HG03354 (cell line): Measurements from ENCODE around the gene HK1.
"Not testable (repeated sequence)": the region's sequence is repeated elsewhere in the genome, so short reads cannot be mapped to it uniquely, and the experiment has no call there.

Experiments
- ATAC-seq: cut with Tn5 transposase; IDR thresholded peaks from one replicate; pipeline ENCODE4 v1.9.1; 2021; ENCODE audit warnings: mild to moderate bottlenecking; ENCODE audit not compliant: unreplicated experiment, poor library complexity, severe bottlenecking

HK1 gene

DNA sequence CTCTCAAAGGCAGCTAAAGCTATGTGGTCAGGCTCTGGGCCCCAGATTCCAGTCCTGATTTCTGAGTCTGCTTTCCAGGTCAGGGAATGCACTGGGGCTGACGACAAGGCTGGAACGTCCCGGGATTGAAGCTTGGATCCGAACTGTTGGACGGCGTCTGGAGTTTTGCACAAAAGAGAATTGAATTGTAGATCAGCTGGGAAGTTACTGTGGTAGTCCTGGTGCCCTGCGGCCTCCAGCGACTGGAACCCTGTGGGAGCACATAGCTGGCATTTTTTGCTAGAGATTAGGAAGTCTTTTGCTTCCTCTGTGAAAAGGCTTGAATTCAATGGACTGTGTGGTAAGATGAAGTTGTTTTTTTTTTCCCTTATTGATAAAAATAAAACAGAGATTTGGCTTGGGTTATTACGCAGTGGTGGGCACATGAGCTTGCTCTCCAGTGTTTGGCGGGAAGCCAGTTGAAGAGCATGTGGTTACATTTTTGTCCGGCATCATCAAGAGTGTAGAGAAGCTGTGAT lies at the start of gene HK1:
Gene HK1 (plus strand): TSS at position 51 of the 518 bp plus-strand sequence.
- ATAC-seq: no peak

DNA sequence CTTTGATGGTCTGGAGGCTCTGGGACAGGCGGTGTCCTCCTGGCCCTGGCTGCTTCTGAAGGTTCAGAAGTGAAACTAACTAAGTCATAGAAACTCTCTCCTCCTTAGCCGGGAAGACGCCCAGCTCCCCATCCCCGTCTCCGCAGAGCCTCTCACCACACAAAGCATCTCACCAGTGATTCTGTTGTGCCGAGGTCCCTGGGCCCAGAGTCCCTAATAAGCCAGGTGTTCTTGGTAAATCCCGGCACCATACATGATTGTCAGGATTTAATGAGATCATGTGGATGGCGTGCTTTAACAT lies 48.7 kb upstream of the HK1 start:
- no peak for ATAC-seq

DNA sequence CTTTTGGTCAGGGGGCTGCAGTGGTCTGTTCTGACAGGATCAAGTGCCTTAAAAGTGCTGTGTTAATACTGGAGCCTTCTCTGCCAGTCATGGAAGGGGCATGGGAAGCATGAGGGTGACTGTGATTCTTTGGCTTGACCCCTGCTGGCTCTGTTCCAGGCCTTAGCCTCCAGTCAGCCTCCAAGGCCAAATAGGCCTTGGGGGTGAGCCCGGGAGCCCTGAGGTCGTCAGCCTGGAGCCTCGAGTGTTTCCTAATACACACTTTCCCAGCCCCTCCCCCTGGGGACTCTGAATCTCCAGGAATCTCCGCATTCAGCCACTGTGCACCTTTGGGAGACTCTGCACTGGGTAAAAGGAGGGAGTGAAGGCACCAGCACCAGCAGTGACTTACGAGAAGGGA lies 48.2 kb upstream of the HK1 start:
- ATAC-seq: no peak

DNA sequence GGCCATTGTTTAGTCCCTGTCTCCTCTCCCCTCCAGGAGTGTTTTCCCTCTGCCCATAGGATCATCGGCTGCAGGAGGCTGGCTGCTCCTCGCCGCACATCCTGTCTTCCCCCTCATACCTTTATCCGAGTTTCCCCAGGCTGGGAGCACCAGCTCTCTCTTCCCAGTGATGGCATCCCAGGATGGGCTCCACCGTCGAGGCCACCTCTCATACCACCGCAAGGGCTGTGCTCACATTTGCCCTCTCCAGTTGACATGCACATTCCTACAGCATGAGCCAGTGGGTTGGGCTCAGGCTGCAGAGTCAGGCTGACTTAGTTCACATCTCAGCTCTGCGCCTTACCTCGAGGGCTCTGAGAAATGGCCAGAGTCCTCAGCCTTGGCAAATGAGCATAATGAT lies 46.0 kb upstream of the HK1 start:
- ATAC-seq: no peak

DNA sequence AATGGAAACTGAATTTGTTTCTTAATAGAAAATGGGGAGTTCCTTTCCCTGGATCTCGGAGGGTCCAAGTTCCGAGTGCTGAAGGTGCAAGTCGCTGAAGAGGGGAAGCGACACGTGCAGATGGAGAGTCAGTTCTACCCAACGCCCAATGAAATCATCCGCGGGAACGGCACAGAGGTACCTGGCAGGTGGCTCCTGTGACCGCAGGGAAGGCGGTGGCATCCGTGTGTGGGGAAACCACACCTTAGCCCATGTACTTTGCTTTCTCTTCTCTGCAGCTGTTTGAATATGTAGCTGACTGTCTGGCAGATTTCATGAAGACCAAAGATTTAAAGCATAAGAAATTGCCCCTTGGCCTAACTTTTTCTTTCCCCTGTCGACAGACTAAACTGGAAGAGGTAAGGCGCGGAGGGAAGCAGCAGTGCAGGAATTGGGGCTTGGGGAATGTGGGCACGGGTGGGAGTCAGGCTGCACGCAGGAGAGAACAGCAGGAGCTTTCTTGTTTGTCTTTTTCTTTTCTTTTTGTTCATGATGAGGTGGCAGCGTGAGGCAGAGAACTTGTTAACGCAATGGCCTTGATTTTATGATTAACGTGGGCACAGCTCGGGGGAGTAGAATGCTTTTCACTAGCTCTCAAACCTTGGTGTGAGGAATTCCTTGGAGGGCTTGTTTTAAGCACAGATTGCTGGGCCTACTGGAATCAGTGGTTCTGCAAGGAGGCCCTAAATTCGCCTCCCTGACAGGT lies 45.4 kb upstream of the HK1 start:
- ATAC-seq: no peak

DNA sequence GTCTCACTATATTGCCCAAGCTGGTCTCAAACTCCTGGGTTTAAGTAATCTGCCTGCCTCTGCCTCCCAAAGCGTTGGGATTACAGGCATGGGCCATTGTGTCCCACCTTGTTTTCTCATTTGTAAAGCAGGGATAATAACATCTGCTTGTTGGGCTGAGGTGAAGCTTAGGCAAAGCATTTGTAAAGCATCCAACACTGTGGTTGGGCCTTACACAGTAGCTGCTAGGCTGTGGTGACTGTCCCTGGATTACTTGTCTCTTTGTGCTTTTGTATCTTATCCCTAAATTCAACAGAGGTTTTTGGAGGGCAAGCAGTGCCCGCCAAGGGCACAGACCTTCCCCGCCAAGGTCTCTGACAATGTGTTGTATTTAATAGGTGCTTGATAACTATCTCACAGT lies 43.8 kb upstream of the HK1 start:
- ATAC-seq: no peak

DNA sequence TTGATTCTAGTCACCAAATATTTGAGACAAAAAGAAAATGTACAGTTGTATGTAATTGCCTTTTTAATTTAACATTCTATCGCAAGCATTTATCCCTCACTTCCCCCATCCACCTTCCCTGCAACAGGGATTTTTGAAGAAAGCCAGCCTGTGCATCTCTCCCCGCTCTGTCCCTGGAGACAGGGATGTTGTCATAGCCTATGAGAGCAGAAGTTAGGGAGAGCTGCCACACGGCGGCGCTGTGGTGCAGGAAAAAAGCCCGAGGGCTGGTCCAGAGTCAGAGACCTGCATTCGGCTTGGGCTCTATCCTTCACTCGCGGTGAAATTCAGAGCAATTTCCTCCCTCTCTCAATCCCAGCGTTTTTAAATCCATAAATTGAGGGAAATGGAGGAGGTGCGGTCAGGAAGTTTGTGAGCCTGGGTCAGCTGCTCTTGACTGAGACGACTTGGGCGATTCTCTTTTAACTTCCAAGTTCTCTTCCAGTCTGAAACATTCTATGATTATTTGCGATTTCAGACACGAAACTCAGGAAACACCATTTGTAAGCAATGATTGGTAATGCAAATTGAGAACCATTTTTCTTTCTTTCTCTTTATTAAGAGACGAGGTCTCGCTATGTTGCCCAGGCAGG lies 40.7 kb upstream of the HK1 start:
- ATAC-seq: peak; percentile 95

DNA sequence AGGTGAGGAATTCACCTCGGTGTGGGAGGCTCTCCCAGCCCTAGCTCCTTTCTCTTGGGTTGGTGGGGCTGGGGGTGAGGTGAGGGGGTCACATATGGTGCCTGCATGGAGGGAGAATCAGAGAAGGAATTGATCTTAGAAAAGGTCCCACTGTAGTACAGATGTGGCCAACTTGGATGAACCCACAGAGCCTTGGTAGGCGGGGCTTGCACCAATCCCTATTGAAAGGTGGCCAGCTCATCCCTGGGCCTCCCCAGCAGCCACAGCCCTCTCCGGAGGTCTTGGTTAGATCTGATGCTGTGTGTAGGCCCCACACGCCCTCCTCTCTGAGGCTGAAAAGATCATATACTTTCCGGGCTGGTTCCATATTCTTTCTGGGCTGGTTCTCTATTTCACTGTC lies 39.2 kb upstream of the HK1 start:
- ATAC-seq: no peak

DNA sequence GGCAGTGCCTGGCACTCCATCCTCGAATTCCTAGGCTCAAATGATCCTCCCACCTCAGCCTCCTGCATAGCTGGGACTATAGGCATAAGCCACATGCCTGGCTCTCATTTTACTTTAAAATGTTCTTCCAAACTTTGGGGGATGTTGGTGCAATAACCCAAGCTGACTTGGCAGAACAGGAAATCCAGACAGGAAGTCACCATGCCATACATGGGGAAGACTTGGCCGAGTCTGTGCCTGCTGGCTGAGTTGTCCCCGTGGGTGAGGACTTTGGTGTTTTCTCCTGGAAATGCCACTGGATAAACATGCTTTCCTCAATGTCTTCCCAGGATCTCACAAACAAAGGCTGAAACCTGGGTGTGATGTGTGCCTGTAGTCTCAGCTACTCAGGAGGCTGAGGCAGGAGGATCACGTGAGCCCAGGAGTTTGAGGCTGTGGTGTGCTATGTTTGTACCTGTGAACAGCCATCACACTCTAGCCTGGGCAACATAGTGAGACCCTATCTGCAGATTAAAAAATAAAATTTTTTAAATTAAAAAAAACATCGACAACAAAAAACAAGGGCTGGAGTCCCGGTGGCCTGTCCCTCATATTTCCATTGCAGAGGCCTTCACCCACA lies 38.4 kb upstream of the HK1 start:
- ATAC-seq: no peak

DNA sequence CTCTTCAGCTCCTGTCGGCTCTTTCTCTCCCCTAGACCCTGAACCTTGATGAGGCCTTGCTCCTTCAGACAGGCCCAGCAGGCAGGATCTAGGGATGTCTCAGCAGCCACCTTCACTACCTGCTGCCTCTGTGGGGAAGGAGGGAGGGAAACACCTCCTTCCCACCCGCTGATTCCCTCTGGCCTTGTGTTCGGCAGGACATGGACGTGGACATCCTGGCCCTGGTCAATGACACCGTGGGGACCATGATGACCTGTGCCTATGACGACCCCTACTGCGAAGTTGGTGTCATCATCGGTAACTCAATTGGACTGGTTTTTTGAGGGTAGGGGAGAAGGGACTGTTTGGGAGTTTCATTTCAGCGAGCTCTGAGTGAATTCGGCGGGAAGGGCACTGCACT lies 37.8 kb upstream of the HK1 start:
- no peak for ATAC-seq

DNA sequence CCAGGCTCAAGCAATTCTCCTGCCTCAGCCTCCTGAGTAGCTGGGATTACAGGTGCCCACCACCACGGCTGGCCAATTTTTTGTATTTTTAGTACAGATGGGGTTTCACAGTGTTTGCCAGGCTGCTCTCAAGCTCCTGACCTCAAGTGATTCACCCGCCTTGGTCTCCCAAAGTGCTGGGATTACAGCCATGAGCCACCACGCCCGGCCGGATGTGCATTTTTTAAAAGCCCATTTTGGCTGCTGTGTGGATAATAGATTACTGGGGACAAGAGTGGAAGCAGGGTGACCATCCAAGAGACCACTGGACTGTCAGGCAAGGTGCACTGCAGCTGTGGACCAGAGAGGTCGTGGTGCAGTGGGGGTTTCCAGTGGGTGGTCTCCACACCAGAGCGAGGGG lies 36.7 kb upstream of the HK1 start:
- ATAC-seq: no peak

DNA sequence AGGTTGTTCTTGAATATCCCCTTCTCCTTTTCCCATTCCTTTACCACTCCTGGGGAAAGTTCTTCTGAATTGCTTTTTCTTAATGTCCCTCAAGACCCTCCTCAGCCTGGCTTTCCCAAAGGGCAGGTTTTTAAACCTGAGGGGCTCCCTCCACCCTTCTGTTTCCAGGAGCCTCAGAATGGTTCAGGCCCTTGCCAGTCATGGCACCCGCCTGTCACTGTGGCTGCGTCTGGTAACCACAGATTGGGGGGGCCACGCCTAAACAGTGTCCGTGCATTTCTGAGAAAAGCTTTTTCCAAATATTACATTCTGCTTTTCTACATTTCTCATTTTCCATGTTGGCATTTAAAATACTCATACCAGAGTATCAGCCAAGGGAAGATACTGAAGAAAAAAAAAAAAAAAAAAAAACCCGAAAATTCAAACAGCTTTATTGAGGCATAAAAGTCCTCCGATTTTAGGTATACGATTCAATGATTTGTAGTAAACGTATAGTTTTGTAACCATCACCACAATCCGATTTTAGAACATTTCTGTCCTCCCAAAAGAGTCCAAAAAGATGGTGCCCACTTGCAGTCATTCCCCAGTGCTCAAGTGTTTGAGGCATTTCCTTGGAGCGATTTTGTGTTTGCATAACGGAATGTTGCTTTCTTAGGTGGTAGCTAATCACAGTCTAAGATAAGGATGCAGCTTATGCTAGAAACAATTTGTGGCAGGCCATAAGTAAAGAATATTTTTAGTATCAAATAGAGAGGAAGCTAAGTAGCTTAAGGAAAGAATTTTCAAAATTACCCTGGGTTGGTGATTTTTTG lies 36.0 kb upstream of the HK1 start:
- ATAC-seq: no peak

DNA sequence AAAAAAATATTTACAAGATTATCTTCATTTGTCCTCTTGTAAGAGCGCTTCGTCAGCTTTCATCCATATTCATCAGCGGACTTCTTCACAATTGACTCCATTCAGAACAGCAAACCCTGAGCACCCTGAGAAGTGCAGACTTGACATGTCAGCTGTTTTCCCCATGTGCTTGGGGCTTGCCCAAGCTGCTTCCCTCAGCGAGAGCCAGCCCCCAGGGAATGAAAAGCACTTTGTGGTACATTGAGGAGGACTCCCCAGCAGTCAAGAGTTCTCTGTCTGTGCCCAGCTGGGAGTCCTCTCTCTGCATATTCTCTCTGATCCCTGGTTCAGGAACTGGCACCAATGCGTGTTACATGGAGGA lies 35.5 kb upstream of the HK1 start:
- ATAC-seq: no peak

DNA sequence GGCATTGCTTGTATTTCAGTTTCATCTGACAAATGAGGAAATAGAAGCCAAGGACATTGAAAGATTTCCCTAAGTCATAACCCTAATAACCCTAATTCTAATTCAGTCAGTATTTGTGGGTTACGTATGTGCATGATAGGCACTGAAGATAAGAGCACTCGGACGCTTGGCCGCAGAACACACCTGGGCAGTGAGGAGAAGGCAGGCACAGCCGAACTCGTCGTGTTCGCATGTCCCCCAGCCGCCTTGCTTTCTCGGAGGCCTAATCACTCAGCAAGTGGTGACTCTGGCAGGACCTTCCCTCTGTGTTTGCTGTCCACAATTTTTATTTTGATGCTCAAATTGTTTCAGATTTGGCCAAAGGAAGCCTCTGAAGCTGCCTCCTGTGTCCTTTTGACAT lies 34.5 kb upstream of the HK1 start:
- ATAC-seq: no peak

DNA sequence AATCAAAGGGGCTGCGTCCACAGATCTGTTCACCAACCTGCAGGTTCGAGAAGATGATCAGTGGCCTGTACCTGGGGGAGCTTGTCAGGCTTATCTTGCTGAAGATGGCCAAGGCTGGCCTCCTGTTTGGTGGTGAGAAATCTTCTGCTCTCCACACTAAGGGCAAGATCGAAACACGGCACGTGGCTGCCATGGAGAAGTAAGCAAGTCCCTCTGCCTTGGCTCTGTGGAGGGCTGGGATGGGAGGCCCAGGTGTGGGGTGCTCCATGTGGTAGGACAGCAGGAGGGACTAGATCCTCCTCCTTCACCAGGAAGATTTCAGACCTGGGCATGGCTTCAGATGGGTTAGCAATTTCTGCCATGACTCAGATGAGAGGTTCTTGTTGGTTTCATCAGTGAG lies 32.3 kb upstream of the HK1 start:
- no peak for ATAC-seq

DNA sequence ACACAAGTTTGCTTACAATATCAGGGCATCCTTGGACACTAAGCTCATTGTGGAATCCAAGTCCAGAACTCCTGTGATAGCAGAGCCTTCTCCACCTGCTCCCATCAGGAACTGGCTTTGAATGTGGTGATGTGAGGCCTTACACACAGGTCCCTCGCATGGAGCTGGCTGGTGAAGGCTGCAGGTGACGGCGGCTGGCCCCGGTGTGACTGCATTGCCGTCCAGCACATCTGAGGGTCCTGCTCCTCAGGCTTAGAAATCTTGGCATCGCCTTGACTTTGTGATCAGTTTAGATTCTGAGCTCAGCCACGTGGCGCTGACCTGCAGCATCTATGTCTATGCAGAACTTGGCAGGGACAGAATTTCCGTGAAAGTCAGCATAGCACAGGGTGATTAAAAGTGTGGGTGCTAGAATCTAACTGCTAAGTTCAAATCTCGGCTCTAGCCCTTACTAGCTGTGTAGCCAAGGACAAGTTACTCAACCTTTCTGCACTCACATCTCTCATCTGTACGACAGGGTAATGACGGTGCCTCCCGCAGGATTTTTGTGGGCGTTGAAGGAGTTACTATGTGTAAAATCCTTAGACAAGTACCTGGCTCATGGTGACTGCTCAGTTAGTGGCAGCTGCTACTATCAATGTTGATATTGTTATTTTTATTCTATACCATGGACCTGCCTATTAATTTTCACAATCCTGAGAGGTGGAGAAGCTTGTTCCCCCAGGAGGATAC lies 31.5 kb upstream of the HK1 start:
- no peak for ATAC-seq

DNA sequence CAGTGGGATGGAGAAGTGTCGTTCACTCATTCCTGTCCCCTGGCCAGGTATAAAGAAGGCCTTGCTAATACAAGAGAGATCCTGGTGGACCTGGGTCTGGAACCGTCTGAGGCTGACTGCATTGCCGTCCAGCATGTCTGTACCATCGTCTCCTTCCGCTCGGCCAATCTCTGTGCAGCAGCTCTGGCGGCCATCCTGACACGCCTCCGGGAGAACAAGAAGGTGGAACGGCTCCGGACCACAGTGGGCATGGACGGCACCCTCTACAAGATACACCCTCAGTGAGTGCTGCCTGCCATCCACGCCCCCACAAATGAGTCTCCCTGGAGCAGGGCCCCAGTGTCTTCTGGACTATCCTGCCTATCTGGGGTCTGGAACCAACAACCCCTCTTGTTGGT lies 31.0 kb upstream of the HK1 start:
- ATAC-seq: no peak

DNA sequence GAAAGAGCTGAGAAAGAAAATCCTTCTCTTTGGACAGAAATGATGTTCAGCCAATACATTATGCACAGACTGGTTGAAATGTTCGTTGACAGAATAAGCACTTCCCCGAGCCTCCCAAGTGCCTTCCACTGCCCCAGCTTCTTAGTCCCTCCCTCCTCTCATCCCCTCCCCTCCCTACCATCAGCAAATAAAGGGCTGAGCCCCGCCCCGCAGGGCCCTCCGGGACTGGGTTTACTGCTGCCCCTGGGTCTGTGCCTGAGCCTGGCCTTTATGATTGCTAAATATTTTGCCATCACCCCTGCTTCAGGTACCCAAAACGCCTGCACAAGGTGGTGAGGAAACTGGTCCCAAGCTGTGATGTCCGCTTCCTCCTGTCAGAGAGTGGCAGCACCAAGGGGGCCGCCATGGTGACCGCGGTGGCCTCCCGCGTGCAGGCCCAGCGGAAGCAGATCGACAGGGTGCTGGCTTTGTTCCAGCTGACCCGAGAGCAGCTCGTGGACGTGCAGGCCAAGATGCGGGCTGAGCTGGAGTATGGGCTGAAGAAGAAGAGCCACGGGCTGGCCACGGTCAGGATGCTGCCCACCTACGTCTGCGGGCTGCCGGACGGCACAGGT lies 30.1 kb upstream of the HK1 start:
- no peak for ATAC-seq

DNA sequence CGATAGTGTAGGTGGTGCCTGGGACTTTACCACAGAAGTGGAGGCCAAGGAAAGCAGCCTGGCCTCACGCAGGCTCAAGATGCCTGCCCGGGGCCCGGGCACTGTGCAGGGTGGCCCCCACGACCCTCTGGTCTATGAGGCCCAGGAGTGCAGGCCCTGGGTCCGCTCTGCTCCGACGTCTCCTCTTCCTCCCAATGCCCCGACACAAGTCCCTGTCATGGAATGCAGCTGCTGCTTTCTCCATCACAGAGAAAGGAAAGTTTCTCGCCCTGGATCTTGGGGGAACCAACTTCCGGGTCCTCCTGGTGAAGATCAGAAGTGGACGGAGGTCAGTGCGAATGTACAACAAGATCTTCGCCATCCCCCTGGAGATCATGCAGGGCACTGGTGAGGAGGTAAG lies 28.3 kb upstream of the HK1 start:
- no peak for ATAC-seq

DNA sequence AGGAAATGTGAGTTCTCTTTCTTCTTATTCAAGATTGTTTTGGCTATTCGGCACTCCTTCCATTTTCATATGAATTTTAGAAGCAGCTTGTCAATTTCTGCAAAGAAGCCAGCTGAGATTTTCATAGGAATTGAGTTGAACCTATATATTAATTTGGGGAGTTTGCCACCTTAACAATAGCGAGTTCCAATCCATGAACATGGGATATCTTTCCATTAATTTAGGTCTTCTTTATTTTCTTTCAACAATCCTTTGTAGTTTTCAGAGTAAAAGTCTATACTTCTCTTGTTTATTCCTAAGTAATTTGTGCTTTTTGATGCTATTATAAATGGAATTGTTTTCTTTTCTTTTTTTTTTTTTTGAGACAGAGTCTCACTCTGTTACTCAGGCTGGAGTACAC lies 26.9 kb upstream of the HK1 start:
- ATAC-seq: not testable (repeated sequence)
